HG02610 (cell line): ENCODE measurements around the gene ZNF460.

Source experiments
- ATAC-seq: cut with Tn5 transposase; IDR thresholded peaks from one replicate; pipeline ENCODE4 v1.9.1; 2021; ENCODE audit warnings: mild to moderate bottlenecking, moderate library complexity; ENCODE audit not compliant: unreplicated experiment

Gene ZNF460

GRCh38 chr19:57338877-57339276, 58.6 kb downstream of the ZNF460 start:
- no peak for ATAC-seq

GRCh38 chr19:57342582-57342981, 62.3 kb downstream of the ZNF460 start:
- ATAC-seq, result no peak
